GM12878 (cell line): ENCODE results near the gene AQP3. TPM values are rescaled to one million over a fixed set of nuclear protein-coding genes. Genes with fewer than 3 reads are reported as not detected.
"Not testable (repeated sequence)": the region's sequence is repeated elsewhere in the genome, so short reads cannot be mapped to it uniquely, and the experiment has no call there.

ENCODE experiments used
- ATAC-seq: fragments of 200-7000 bp; cut with Tn5 transposase; 3 replicates; pipeline ENCODE4 v1.9.1; 2020; ENCODE audit warnings: mild to moderate bottlenecking, moderate library complexity
- BruUV-seq: library from RNA; stranded (reverse); fragments of 400-500 nt; replicated peaks from 2 replicates; lab custom pipeline; 2021; lab: Mats Ljungman, UMichigan
- CTCF ChIA-PET: fragments of 300-600 bp; sonication (Branson Sonifier 250); formaldehyde crosslinking; extraction: SDS; loops from one replicate; lab custom pipeline; 2021; ENCODE audit warnings: inconsistent platforms; lab: Yijun Ruan, JAX
- POLR2A ChIA-PET: fragments of 350-600 bp; formaldehyde crosslinking; extraction: SDS; loops from one replicate; lab custom pipeline; 2021; ENCODE audit warnings: inconsistent platforms; lab: Charles Lee
- RAD21 ChIA-PET: fragments of 300-600 bp; sonication (Branson Sonifier 250); formaldehyde crosslinking; loops from one replicate; lab custom pipeline; 2023; ENCODE audit warnings: antibody characterized with exemption; ENCODE audit not compliant: unreplicated experiment; lab: Charles Lee
- SMC1A ChIA-PET: fragments of 300-600 bp; sonication (Branson Sonifier 250); formaldehyde crosslinking; loops from one replicate; lab custom pipeline; 2023; ENCODE audit not compliant: unreplicated experiment, uncharacterized antibody; lab: Charles Lee
- DNase-seq: peaks from one replicate; pipeline ENCODE4 v3.0.0-alpha.2; 2011; ENCODE audit warnings: low read depth, low spot score
- FAIRE-seq: peaks from 3 replicates; lab custom pipeline; 2011; peaks lifted over from hg19 to GRCh38; lab: Jason Lieb, UNC
- H2AFZ ChIP-seq: 2 replicates; pipeline ENCODE4 v1.6.0; 2011; ENCODE audit warnings: low read depth, low read length, control low read depth; ENCODE audit not compliant: control insufficient read depth
- H3K27ac ChIP-seq: 2 replicates; pipeline ENCODE4 v1.5.1; 2011; ENCODE audit warnings: control low read depth; ENCODE audit not compliant: control insufficient read depth, insufficient read depth
- H3K27me3 ChIP-seq, 2 experiments: replicated peaks in 1 of 2; 2 replicates each; pipeline versions ENCODE4 v1.6.0 to v1.6.1; 2011; ENCODE audit warnings: low read length in 1 of 2; ENCODE audit not compliant: control insufficient read depth in 2 of 2, insufficient read depth in 2 of 2
- H3K36me3 ChIP-seq, 2 experiments: 2 replicates each; pipeline ENCODE4 v1.5.1; 2011; ENCODE audit warnings: low read length in 1 of 2; ENCODE audit not compliant: control insufficient read depth in 2 of 2, insufficient read depth in 2 of 2
- H3K4me1 ChIP-seq: 2 replicates; pipeline ENCODE4 v1.6.1; 2011; ENCODE audit warnings: mild to moderate bottlenecking, low read length, moderate library complexity, mixed read lengths; ENCODE audit not compliant: control insufficient read depth, insufficient read depth
- H3K4me2 ChIP-seq: 2 replicates; pipeline ENCODE4 v1.6.0; 2011; ENCODE audit warnings: control low read depth; ENCODE audit not compliant: control insufficient read depth, insufficient read depth
- H3K4me3 ChIP-seq: fragments of 200-600 bp; sonication (generic); 2 replicates; pipeline ENCODE4 v1.5.1; 2016
- H3K79me2 ChIP-seq: 2 replicates; pipeline ENCODE4 v1.6.0; 2011; ENCODE audit warnings: low read length; ENCODE audit not compliant: control insufficient read depth, insufficient read depth
- H3K9ac ChIP-seq: 2 replicates; pipeline ENCODE4 v1.8.0; 2011; ENCODE audit warnings: low read length, control low read depth, mixed read lengths; ENCODE audit not compliant: control insufficient read depth, insufficient read depth
- H3K9me3 ChIP-seq: replicated peaks from 3 replicates; pipeline ENCODE4 v1.5.1; 2011; ENCODE audit warnings: mild to moderate bottlenecking, low read length; ENCODE audit not compliant: control insufficient read depth, insufficient read depth
- H4K20me1 ChIP-seq: 2 replicates; pipeline ENCODE4 v1.6.0; 2011; ENCODE audit not compliant: control insufficient read depth, insufficient read depth
- HDAC2 ChIP-seq: fragments of 200-600 bp; sonication (generic); IDR thresholded peaks from 2 replicates; pipeline ENCODE4 v1.6.1; 2017
- JUNB ChIP-seq: IDR thresholded peaks from 2 replicates; pipeline ENCODE4 v1.6.1; 2016; ENCODE audit warnings: antibody characterized with exemption, mild to moderate bottlenecking
- JUND ChIP-seq: IDR thresholded peaks from 2 replicates; pipeline ENCODE4 v1.6.1; 2012; ENCODE audit warnings: low read depth, mild to moderate bottlenecking, low read length, improper control_type of control experiment, moderate library complexity
- KAT2A ChIP-seq: conservative IDR thresholded peaks from 2 replicates; pipeline ENCODE4 v1.6.1; 2011; ENCODE audit warnings: low read depth, low read length; ENCODE audit not compliant: control insufficient read depth
- MTA2 ChIP-seq: fragments of 450-650 bp; IDR thresholded peaks from 2 replicates; pipeline ENCODE4 v1.6.1; 2016; ENCODE audit warnings: low read depth, mild to moderate bottlenecking, moderate library complexity
- SP1 ChIP-seq: IDR thresholded peaks from one replicate; pipeline ENCODE4 v1.6.1; 2011; ENCODE audit warnings: low read depth, low read length
- TARDBP ChIP-seq: IDR thresholded peaks from 2 replicates; pipeline ENCODE4 v1.6.1; 2016; ENCODE audit warnings: borderline replicate concordance
- WRNIP1 ChIP-seq: IDR thresholded peaks from 2 replicates; pipeline ENCODE4 v1.6.1; 2011; ENCODE audit warnings: low read depth, low read length, improper control_type of control experiment, borderline replicate concordance
- ZSCAN29 ChIP-seq: fragments of 450-650 bp; IDR thresholded peaks from 2 replicates; pipeline ENCODE4 v1.6.1; 2017; ENCODE audit warnings: mild to moderate bottlenecking, moderate library complexity
- ZZZ3 ChIP-seq: IDR thresholded peaks from 2 replicates; pipeline ENCODE4 v1.6.1; 2011; ENCODE audit warnings: low read depth; ENCODE audit not compliant: control insufficient read depth, insufficient read length
- WGBS: methylation state at CpG from one replicate; pipeline ENCODE4 v1.1.6; 2016; ENCODE audit warnings: low lambda C conversion rate; ENCODE audit not compliant: insufficient replicate concordance, insufficient coverage; ENCODE audit errors: missing lambda C conversion rate; 5-methylcytosine and 5-hydroxymethylcytosine counted together
- in situ Hi-C: fragments of 300-500 bp; cut with MboI; formaldehyde crosslinking; loops from 9 replicates; pipeline ENCODE4 v1.14.3; 2018; ENCODE audit warnings: mixed read lengths
- intact Hi-C: fragments of 100-400 bp; cut with micrococcal nuclease; formaldehyde crosslinking; loops from one replicate; pipeline ENCODE4 v1.14.2; 2022; ENCODE audit not compliant: unreplicated experiment
- polyA plus RNA-seq, 11 experiments: library from polyadenylated mRNA; depleted of rRNA in 4 of 11; unstranded in 6 of 11; stranded (reverse) in 5 of 11; fragments of >200 nt; fragmentation: Nextera tagmentation in 4 of 11; fragmentation: Illumina TruSeq in 1 of 11; extraction: Ambion mirVana in 4 of 11; extraction: Trizol in 1 of 11; gene quantifications; 1 replicate in 1 of 11; 2 replicates in 10 of 11; pipeline versions ENCODE4 v1.2.1 to v1.2.3, GENCODE V29; 2011 to 2016; ENCODE audit warnings: inconsistent platforms in 2 of 11, missing spikeins in 2 of 11, low read depth in 1 of 11
- total RNA-seq, 4 experiments: library from RNA; depleted of rRNA in 3 of 4; stranded (reverse); fragments of >200 nt in 3 of 4; fragmentation: Illumina TruSeq in 1 of 4; extraction: Trizol in 1 of 4; gene quantifications; 2 replicates each; pipeline versions ENCODE4 v1.2.1 to v1.2.3, GENCODE V29; 2013 to 2021

The AQP3 gene
- total and polyA plus RNA-seq, 10 of the 15 experiments (the other 5 are each of a cell fraction or from before 2014, with no cell fraction given), result 0.60 to 11.8 (median 4.5) TPM

- no peak for TF ChIP-seq KAT2A
- no peak for TF ChIP-seq WRNIP1
- no peak for TF ChIP-seq MTA2
- TF ChIP-seq SP1, result no peak
- no peak for TF ChIP-seq HDAC2
- no peak for TF ChIP-seq JUNB
- no peak for TF ChIP-seq JUND
- TF ChIP-seq TARDBP, result no peak
- TF ChIP-seq ZZZ3, result no peak
- TF ChIP-seq ZSCAN29, result no peak
Observed at GRCh38 chr9:33446946-33447798, at the start of gene AQP3 (continued).

GRCh38 chr9:33493819-33494218 lies 46.4 kb upstream of the AQP3 start:
- H3K4me3 ChIP-seq, H4K20me1 ChIP-seq, H3K4me1 ChIP-seq, FAIRE-seq, H3K4me2 ChIP-seq, intact Hi-C loops, H3K27ac ChIP-seq, BruUV-seq, POLR2A ChIA-PET, ATAC-seq, DNase-seq, RAD21 ChIA-PET, H3K9me3 ChIP-seq, SMC1A ChIA-PET, H2AFZ ChIP-seq, H3K9ac ChIP-seq, H3K27me3 ChIP-seq, in situ Hi-C loops, H3K79me2 ChIP-seq, CTCF ChIA-PET, H3K36me3 ChIP-seq: not testable (repeated sequence)
- 5% methylated on average over 2 of the region's 2 CpGs for WGBS
